Measurements from ENCODE around the gene SOX15. TPM values are rescaled to one million over a fixed set of nuclear protein-coding genes. Genes with fewer than 3 reads are reported as not detected.
"Not testable (repeated sequence)": the region's sequence is repeated elsewhere in the genome, so short reads cannot be mapped to it uniquely, and the experiment has no call there.

Gene SOX15
- total and polyA plus RNA-seq, 3 donors from 2014 or later, result 2.6 to 4.0 (median 2.8) TPM

DNA sequence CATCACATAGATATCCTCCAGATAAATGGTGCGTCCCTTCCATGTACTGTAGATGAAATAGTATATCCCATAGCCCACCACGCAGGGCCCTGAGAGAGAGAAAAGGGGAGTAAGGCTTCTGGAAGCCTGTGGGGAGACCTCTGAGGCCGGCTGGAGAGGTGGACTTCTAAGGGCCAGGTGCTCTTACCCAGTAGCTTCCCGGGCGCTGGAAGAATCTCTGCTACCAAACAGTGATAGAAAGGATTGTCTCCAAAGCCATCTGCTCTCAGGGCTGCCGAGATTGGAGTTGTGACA is 37.0 kb upstream of the SOX15 start:
- no peak for DNase-seq
- H3K27me3 ChIP-seq, result no peaks in the 10 kb centered on the region
- intact Hi-C loops (cut with DNase I; ENCODE audit: low total_unique reads), result no loop called here
- peak overlapping the region; percentile 96 to 98 for H3K27ac ChIP-seq
- WGBS, 2 donors, result 8 to 10% methylated on average over 6 of the region's 6 CpGs
- peak overlapping the region; percentile 91 to 94 for H3K4me3 ChIP-seq
- H3K36me3 ChIP-seq (ENCODE audit: low read depth, missing control alignments), result no peaks in the 10 kb centered on the region
- H3K9me3 ChIP-seq, result no peaks in the 10 kb centered on the region
- TF ChIP-seq, protein P1, sequence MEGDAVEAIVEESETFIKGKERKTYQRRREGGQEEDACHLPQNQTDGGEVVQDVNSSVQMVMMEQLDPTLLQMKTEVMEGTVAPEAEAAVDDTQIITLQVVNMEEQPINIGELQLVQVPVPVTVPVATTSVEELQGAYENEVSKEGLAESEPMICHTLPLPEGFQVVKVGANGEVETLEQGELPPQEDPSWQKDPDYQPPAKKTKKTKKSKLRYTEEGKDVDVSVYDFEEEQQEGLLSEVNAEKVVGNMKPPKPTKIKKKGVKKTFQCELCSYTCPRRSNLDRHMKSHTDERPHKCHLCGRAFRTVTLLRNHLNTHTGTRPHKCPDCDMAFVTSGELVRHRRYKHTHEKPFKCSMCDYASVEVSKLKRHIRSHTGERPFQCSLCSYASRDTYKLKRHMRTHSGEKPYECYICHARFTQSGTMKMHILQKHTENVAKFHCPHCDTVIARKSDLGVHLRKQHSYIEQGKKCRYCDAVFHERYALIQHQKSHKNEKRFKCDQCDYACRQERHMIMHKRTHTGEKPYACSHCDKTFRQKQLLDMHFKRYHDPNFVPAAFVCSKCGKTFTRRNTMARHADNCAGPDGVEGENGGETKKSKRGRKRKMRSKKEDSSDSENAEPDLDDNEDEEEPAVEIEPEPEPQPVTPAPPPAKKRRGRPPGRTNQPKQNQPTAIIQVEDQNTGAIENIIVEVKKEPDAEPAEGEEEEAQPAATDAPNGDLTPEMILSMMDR (IDR thresholded peaks at IDR 0.05), result no peak
- no peak for TF ChIP-seq POLR2A (IDR thresholded peaks at IDR 0.05)
- H3K4me1 ChIP-seq, result peaks cover 22% of the 10 kb centered on the region

DNA sequence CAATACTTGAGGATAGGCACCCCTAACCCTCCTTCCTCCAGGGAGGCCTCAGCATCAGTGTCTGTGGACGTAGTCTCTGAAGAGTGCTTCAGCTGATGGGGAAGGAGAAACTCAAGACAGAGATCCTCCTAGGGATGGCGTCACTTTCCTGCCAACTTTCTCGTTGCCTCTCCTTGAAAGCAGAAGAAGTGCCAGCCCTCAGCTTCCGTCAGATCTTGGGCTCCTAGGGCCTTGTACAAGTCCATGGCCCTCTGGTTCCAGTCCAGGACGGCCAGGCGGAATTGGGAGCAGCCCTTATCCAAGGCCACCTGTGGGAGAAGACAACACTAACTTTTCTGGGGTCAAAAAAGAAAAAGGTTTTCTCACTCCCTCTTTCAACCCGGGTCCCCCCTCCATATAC is 36.4 kb upstream of the SOX15 start:
- H3K4me1 ChIP-seq, result peaks cover 18% of the 10 kb centered on the region
- intact Hi-C loops (cut with DNase I; ENCODE audit: low total_unique reads), result no loop called here
- H3K4me3 ChIP-seq, result no peak overlapping the region
- no peaks in the 10 kb centered on the region for H3K27me3 ChIP-seq
- no peaks in the 10 kb centered on the region for H3K9me3 ChIP-seq
- 45 to 54% methylated on average over 7 of the region's 7 CpGs for WGBS, 2 donors
- H3K36me3 ChIP-seq (ENCODE audit: low read depth, missing control alignments), result no peaks in the 10 kb centered on the region
- TF ChIP-seq, protein P1 (IDR thresholded peaks at IDR 0.05), result no peak
- no peak for TF ChIP-seq POLR2A (IDR thresholded peaks at IDR 0.05)
- H3K27ac ChIP-seq, result peak overlapping the region; percentile 96 to 98
- DNase-seq, result peak; percentile 72

DNA sequence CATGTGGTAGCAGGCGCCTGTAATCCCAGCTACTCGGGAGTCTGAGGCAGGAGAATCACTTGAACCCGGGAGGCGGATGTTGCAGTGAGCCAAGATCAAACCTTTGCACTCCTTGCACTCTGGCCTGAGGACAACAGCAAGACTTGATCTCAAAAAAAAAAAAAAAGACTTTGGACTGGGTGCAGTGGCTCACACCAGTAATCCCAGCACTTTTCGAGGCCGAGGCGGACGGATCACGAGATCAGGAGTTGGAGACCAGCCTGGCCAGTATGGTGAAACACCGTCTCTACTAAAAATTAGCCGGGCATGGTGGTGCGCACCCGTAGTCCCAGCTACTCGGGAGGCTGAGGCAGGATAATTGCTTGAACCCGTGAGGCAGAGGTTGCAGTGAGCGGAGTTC is 35.9 kb upstream of the SOX15 start:
- H3K9me3 ChIP-seq; H3K27me3 ChIP-seq; H3K4me3 ChIP-seq; DNase-seq; H3K36me3 ChIP-seq (ENCODE audit: low read depth, missing control alignments); intact Hi-C loops (cut with DNase I; ENCODE audit: low total_unique reads): not testable (repeated sequence)
- Histone ChIP-seq H3K4me1 (peaks cover 15% of the 10 kb centered on the region), H3K27ac (peak overlapping the region in 1 of 2 donors; percentile 98)
- whole genome bisulfite sequencing, 2 donors, result 91 to 97% methylated on average over 16 of the region's 16 CpGs

DNA sequence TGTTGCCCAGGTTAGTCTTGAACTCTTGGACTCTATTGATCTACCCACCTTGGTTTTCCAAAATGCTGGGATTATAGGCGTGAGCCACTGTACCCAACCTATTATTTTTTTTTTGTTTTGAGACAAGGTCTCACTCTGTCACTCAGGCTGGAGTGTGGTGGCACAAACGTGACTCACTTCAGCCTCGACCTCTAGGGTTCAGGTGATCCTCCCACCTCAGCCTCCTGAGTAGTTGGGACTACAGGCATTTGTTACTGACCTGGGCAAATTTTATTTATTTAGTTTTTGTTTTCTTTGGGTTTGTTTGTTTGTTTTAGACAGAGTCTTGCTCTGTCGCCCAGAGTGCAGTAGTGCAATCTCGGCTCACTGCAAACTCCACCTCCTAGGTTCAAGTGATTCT is 33.8 kb upstream of the SOX15 start:
- no peaks in the 10 kb centered on the region for H3K36me3 ChIP-seq (ENCODE audit: low read depth, missing control alignments)
- no peaks in the 10 kb centered on the region for H3K9me3 ChIP-seq
- no peaks in the 10 kb centered on the region for H3K27me3 ChIP-seq
- no peak for DNase-seq
- H3K27ac ChIP-seq, result no peak overlapping the region
- H3K4me1 ChIP-seq, result peaks cover 15% of the 10 kb centered on the region
- intact Hi-C loops (cut with DNase I; ENCODE audit: low total_unique reads), result no loop called here
- TF ChIP-seq, protein P1 (IDR thresholded peaks at IDR 0.05), result no peak
- no peak for TF ChIP-seq POLR2A (IDR thresholded peaks at IDR 0.05)
- no peak overlapping the region for H3K4me3 ChIP-seq
- 93 to 94% methylated on average over 5 of the region's 5 CpGs for WGBS, 2 donors

DNA sequence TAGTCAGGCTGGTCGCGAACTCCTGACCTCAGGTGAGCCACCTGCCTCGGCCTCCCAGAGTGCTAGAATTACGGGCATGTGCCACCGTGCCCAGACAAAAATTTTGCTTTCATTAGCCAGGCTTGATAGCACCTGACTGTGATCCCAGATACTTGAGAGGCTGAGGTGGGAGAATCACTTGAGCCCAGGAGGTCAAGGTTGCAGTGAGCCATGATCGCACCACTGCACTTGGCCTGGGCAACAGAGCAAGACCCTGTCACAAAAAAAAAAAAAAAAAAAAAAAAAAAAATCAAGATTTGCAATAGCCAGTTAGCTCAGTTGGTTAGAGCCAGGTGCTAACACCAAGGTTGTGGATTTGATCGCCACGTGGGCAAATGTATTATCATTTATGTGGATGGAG is 30.9 kb upstream of the SOX15 start:
- no peak for TF ChIP-seq POLR2A (IDR thresholded peaks at IDR 0.05)
- TF ChIP-seq, protein P1 (IDR thresholded peaks at IDR 0.05), result no peak
- 90 to 93% methylated on average over 8 of the region's 8 CpGs for WGBS, 2 donors
- DNase-seq, result no peak
- intact Hi-C loops (cut with DNase I; ENCODE audit: low total_unique reads), result no loop called here
- Histone ChIP-seq H3K27ac (no peak overlapping the region), H3K9me3 (no peaks in the 10 kb centered on the region), H3K27me3 (no peaks in the 10 kb centered on the region), H3K36me3 (ENCODE audit: low read depth, missing control alignments) (no peaks in the 10 kb centered on the region), H3K4me1 (peaks cover 3% of the 10 kb centered on the region), H3K4me3 (no peak overlapping the region)

Measured in testis (tissue), 3 donors.